Tibial artery (tissue), 4 donors: ENCODE results near the gene HOXC10.

Experiments used
- DNase-seq, 2 donors: peaks; one replicate each; pipeline ENCODE4 v3.0.0-alpha.2; 2019
- H3K27ac ChIP-seq, 2 donors: fragments of 200-600 bp; sonication (generic) in 1 of 2; 1 replicate in 1 of 2; 2 replicates in 1 of 2; pipeline ENCODE4 v1.5.1; 2018 to 2019; ENCODE audit warnings: mild to moderate bottlenecking in 1 of 2
- H3K27me3 ChIP-seq, 2 donors: fragments of 200-600 bp; sonication (generic) in 1 of 2; one replicate each; pipeline versions ENCODE4 v1.5.1 to v1.6.0; 2016 to 2019
- H3K36me3 ChIP-seq, 3 donors: fragments of 200-600 bp; sonication (generic) in 2 of 3; one replicate each; pipeline ENCODE4 v1.5.1; 2016 to 2019; ENCODE audit warnings: mild to moderate bottlenecking in 2 of 3
- H3K4me1 ChIP-seq, 4 donors: fragments of 200-600 bp; sonication (generic) in 2 of 4; 1 replicate in 3 of 4; 2 replicates in 1 of 4; pipeline ENCODE4 v1.5.1; 2016 to 2019
- H3K4me3 ChIP-seq, 2 donors: fragments of 200-600 bp; sonication (generic) in 1 of 2; 1 replicate in 1 of 2; 2 replicates in 1 of 2; pipeline ENCODE4 v1.5.1; 2018 to 2019; ENCODE audit warnings: mild to moderate bottlenecking in 2 of 2
- H3K9me3 ChIP-seq, 3 donors: fragments of 200-600 bp; sonication (generic) in 1 of 3; one replicate each; pipeline ENCODE4 v1.5.1; 2016 to 2019
- CTCF ChIP-seq, 2 experiments: fragments of 200-600 bp in 1 of 2; fragments of 450-650 bp in 1 of 2; IDR thresholded peaks; one replicate each; pipeline ENCODE4 v1.5.1; 2017 to 2019; ENCODE audit warnings: antibody characterized with exemption in 2 of 2, mild to moderate bottlenecking in 1 of 2, moderate library complexity in 1 of 2
- intact Hi-C: fragments of 100-400 bp; cut with DNase I; formaldehyde crosslinking; loops from one replicate; pipeline ENCODE4 v1.15.0; 2023; ENCODE audit warnings: low total_unique reads

Gene HOXC10

GRCh38 chr12:54017878-54018467 is 33.0 kb downstream of the HOXC10 start:
- peak; percentile 92 to 96 for DNase-seq
- H3K27me3 ChIP-seq, result no peaks in the 10 kb centered on the region
- H3K4me1 ChIP-seq, result peaks cover 0 to 78% (median 48%) of the 10 kb centered on the region in 4 donors
- H3K9me3 ChIP-seq, result no peaks in the 10 kb centered on the region
- H3K4me3 ChIP-seq, result peak overlapping the region; percentile 69 to 71
- intact Hi-C loops, result no loop called here
- TF ChIP-seq CTCF (IDR thresholded peaks at IDR 0.05), result peak in 1 of 2 experiments; percentile 5
- H3K27ac ChIP-seq, result peak overlapping the region; percentile 98
- H3K36me3 ChIP-seq, result no peaks in the 10 kb centered on the region

GRCh38 chr12:54018468-54018984 is 33.6 kb downstream of the HOXC10 start:
- peak overlapping the region; percentile 98 for H3K27ac ChIP-seq
- no peaks in the 10 kb centered on the region for H3K9me3 ChIP-seq
- H3K4me3 ChIP-seq, result peak overlapping the region; percentile 69 to 71
- H3K4me1 ChIP-seq, result peaks cover 0 to 78% (median 44%) of the 10 kb centered on the region in 4 donors
- peak in 1 of 2 donors; percentile 84 for DNase-seq
- TF ChIP-seq CTCF (IDR thresholded peaks at IDR 0.05), result no peak
- intact Hi-C loops, result no loop called here
- no peaks in the 10 kb centered on the region for H3K36me3 ChIP-seq
- H3K27me3 ChIP-seq, result no peaks in the 10 kb centered on the region

- intact Hi-C loops, result no loop called here
- no peak for TF ChIP-seq CTCF (IDR thresholded peaks at IDR 0.05)
- Histone ChIP-seq H3K4me3 (peak overlapping the region; percentile 69 to 71), H3K27me3 (no peaks in the 10 kb centered on the region), H3K27ac (peak overlapping the region; percentile 98), H3K36me3 (no peaks in the 10 kb centered on the region), H3K4me1 (peaks cover 0 to 78% (median 44%) of the 10 kb centered on the region in 4 donors), H3K9me3 (no peaks in the 10 kb centered on the region)
- no peak for DNase-seq
These were observed 34.3 kb downstream of the HOXC10 start for GRCh38 chr12:54019091-54019811.

- no peaks in the 10 kb centered on the region for H3K9me3 ChIP-seq
- peak overlapping the region; percentile 98 for H3K27ac ChIP-seq
- H3K4me1 ChIP-seq, result peaks cover 0 to 78% (median 46%) of the 10 kb centered on the region in 4 donors
- H3K27me3 ChIP-seq, result no peaks in the 10 kb centered on the region
- DNase-seq, result peak in 1 of 2 donors; percentile 83
- H3K36me3 ChIP-seq, result no peaks in the 10 kb centered on the region
- H3K4me3 ChIP-seq, result peak overlapping the region; percentile 69 to 71
- peak in 1 of 2 experiments; percentile 5 for TF ChIP-seq CTCF (IDR thresholded peaks at IDR 0.05)
- intact Hi-C loops, result no loop called here
These were observed 35.1 kb downstream of the HOXC10 start for GRCh38 chr12:54019924-54020590.

- Histone ChIP-seq H3K27ac (peak overlapping the region; percentile 98), H3K4me1 (peaks cover 0 to 78% (median 48%) of the 10 kb centered on the region in 4 donors), H3K27me3 (no peaks in the 10 kb centered on the region), H3K36me3 (no peaks in the 10 kb centered on the region), H3K4me3 (peak overlapping the region; percentile 69 to 71), H3K9me3 (no peaks in the 10 kb centered on the region)
- DNase-seq, result no peak
- no peak for TF ChIP-seq CTCF (IDR thresholded peaks at IDR 0.05)
- intact Hi-C loops, result no loop called here
These were observed 35.9 kb downstream of the HOXC10 start for GRCh38 chr12:54020591-54021405.
